ENCODE measurements around the gene FBXO4.

DNA sequence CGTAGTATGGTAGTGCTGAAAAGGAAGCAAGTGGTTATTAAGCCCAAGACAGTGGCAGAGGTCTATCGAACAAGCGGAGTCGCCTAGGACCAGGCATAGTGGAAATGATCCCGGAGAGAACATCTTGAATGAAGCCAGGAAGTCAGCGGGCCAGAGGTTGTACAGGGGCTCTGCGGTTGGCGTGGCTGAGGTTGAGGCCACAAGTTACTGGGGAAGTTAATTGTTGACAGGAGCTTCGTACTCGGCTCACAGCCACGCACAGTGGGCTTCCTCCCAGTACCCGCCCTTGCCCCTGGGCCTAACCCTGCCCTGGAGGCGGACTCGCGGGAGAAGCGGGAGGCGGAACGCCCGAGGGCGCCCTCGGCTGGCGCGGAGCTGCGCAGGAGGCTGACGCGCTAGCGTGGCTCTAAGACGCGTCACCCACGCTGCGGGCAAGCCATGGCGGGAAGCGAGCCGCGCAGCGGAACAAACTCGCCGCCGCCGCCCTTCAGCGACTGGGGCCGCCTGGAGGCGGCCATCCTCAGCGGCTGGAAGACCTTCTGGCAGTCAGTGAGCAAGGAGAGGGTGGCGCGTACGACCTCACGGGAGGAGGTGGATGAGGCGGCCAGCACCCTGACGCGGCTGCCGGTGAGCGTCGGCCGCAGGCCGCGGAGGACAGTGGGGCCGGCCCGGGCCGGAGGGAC is at the start of gene FBXO4:
- peak in 1 of 2 donors; percentile 54 for TF ChIP-seq CTCF (conservative IDR thresholded peaks at IDR 0.05 in 1 of 2, IDR thresholded peaks at IDR 0.05 in 1 of 2; ENCODE audit: extremely low read depth in 1 of 2, insufficient read depth in 1 of 2, low read depth in 1 of 2, low read length in 2 of 2)
- no peak for TF ChIP-seq EZH2 (IDR thresholded peaks at IDR 0.05; ENCODE audit: borderline replicate concordance, low read length)

All from mammary epithelial cell (primary cell).